Inflammatory macrophage treated with lipopolysaccharide for 1 hour (primary cell): ENCODE data around the gene SET.
A peak's percentile ranks its signal among the peaks of the same experiment; 100 is the strongest.

Experiments used
- DNase-seq, 2 donors: peaks; one replicate each; pipeline ENCODE4 v3.0.0-alpha.2; 2020 to 2022

The SET gene

DNA sequence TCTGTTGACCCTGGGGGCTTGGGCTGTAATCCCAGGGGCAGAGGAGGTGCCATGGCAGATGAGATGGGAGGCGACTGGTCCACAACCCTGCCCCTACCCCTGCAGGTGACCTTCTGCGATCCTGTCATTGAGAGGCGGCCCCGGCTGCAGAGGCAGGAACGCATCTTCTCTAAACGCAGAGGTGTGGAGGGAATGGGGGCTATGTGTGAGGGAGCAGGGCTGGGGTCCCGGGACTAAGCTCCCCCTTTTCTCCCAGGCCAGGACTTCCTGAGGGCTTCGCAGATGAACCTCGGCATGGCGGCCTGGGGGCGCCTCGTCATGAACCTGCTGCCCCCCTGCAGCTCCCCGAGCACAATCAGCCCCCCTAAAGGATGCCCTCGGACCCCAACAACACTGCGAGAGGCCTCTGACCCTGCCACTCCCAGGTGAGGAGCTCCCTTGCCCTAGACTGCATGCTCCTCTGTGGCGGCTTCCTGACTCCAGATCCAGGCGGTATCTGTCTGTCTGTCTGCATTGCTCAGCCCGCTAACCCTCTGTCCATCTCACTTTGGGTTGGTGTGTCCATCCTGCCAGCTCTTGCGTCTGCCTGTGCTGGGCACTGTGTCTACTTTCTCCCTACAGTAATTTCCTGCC is 25.0 kb downstream of the SET start:
- no peak for DNase-seq

DNA sequence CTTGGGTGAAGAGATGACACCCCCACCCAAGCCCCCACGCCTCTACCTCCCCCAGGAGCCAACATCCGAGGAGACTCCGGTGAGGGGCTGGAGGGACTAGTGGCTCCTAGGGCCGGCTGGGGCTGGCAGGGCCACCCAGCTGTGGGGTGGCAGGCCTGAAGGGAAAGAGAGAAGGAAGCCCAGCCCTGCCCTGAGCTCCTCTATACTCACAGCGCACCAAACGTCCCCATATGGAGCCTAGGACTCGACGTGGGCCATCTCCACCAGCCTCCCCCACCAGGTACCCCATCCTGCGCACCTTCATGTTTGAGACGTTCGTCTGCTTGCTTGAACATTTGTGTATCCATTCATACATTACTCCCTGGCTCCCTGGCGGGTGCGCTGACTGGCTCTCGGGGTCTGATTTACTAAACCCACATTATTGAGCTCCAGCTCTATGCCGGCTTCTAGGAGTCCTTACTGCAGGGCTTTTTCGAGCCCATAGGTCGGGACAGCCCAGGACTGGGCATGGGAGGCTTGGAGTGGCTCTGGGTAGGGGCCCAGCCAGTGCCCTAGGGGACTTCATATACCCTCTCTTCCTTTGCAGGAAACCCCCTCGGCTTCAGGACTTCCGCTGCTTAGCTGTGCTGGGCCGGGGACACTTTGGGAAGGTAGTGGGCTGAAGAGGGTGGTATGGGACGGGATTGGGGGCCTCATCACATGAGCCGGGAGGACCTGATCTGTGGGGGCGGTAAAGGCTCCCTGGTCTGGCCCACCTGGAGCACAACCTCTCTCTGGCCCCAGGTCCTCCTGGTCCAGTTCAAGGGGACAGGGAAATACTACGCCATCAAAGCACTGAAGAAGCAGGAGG is 25.8 kb downstream of the SET start:
- DNase-seq: no peak

DNA sequence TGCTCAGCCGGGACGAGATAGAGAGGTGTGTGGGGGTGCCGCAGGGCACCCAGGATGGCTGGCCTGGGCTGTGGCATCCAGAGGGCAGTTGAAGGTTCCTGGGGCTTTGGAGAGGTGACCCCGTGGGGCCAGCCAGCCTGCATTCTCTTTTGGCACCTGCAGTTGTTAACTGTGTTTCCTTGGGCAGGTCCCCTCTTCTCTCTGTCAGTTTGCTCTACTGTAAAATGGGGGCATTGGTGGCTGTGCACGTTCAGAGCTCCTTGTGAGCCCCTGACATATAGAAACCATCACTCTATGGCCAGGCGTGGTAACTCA is 26.4 kb downstream of the SET start:
- DNase-seq: no peak

DNA sequence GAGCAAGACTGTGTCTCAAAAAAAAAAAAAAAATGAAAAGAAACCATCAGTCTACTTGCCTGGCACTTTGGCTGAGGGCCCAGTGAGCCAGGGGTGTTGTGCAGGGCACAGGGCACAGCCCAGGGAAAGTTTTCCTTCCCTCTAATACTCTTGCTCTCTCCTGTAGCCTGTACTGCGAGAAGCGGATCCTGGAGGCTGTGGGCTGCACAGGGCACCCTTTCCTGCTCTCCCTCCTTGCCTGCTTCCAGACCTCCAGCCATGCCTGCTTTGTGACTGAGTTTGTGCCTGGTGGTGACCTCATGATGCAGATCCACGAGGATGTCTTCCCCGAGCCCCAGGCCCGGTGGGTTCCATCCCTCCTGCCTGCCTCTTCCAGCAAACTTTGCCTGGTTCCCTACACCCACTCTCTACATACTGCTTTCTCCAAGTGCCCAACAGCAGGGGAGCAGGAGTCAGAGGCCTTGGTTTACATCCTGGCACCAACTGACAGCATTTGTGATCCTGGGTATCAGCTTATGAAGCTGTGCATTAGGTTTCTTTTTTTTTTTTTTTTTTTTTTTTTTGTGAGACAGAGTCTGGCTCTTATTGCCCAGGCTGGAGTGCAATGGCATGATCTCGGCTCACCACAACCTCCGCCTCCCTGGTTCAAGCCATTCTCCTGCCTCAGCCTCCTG is 27.7 kb downstream of the SET start:
- DNase-seq: no peak

DNA sequence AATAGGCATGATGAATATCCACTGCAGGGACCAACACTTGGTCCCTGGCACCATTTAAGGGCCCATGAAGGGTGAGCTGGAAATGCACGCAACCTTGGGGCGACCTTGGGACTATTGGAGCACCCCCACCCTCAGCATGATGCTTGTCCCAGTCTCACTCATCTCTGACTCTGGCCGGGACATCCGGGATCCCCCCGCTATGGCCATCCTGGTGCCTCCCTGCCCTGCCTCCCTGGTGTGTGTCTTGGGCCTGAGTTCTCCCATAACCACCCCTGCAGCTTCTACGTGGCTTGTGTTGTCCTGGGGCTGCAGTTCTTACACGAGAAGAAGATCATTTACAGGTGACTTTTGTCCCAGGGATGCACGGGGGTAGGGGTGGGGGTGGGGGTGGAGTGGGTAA is 29.0 kb downstream of the SET start:
- DNase-seq: no peak

DNA sequence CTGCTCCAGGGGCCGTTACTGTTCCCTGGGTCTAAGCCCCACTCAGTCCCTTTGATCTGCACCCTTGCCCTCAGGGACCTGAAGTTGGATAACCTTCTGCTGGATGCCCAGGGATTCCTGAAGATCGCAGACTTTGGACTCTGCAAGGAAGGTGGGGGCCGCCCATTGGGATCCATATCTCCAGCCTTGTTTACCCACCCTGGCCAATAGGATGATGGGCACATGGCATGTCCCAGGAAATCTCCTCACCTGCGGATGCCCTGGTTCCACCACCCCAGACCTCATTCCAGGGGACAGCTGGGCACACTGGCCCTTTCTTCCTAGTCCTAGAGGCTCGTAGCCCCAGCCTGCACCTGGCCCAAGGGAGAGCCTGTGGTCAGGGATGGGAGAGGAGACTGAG is 29.5 kb downstream of the SET start:
- DNase-seq: no peak

DNA sequence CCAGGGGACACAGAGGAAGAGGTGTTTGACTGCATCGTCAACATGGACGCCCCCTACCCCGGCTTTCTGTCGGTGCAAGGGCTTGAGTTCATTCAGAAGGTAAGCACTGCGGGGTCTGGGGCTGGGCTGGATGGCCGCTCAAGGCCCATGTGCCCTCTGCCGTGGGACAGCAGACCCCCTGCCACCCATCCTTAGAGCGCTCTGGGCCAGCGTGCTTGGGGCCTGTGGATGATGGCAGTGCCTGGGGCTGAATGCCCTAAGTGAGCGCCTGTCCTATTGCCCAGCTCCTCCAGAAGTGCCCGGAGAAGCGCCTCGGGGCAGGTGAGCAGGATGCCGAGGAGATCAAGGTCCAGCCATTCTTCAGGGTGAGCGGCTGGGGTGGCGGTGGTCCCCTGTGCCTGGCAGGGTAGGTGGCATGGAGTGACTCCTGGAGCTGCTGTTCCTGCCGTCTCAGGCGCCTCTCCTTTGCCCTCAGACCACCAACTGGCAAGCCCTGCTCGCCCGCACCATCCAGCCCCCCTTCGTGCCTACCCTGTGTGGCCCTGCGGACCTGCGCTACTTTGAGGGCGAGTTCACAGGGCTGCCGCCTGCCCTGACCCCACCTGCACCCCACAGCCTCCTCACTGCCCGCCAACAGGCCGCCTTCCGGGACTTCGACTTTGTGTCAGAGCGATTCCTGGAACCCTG is 31.0 kb downstream of the SET start:
- DNase-seq: no peak

DNA sequence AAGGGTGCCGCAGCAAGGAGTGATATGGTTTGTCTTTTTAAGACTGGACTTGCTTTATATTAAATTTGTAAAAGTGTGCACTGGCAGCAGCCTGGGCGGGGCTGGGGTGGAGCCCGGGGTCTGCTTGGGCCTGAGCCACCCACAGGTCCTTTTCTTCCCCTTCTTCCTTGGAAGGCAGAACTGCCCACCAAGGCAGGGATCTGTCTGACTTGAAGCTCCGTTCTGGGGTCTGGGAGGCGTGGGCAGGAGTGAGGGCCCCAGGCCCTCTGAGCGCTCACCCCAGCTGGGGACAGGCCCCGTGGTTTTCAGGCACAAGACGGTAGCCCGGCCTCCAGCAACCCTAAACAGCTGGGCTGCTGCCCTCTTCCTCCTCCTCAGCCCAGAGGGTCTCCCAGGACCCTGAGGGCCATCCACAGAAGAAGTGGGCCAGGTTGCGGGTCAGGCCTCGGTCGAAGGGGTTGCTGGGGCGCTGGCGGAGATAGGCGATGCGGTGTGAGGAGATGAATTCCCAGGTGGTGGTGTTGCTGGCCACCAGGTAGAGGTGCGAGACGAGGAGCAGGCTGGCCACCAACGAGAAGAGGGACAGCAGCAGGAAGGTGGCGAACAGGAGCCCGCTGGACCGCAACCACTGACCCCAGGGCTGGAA is 31.9 kb downstream of the SET start:
- DNase-seq: no peak

DNA sequence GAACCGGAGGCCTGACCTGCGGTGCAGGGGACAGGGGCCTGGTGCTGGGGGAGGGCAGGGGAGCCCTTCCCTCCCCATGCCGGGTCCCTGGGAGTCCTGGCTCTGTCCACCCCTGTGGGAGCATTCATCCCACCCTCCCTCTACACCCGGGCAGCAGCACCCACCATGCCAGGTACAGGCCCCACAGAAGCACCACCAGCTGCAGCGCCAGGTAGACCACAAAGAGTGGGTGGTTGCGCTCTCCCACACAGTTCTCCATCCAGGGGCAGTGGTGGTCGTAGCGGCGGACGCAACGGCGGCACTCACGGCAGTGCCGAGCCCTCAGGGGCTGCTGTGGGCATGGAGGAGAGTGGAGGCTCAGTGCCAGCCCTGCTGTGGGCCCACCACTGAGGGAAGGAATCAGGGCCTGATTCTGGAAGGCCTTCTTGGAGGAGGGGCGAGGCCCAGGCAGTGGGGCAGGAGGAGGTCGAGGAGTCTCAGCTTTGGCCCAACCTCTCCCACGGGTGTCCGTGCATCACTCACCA is 32.5 kb downstream of the SET start:
- DNase-seq: no peak

DNA sequence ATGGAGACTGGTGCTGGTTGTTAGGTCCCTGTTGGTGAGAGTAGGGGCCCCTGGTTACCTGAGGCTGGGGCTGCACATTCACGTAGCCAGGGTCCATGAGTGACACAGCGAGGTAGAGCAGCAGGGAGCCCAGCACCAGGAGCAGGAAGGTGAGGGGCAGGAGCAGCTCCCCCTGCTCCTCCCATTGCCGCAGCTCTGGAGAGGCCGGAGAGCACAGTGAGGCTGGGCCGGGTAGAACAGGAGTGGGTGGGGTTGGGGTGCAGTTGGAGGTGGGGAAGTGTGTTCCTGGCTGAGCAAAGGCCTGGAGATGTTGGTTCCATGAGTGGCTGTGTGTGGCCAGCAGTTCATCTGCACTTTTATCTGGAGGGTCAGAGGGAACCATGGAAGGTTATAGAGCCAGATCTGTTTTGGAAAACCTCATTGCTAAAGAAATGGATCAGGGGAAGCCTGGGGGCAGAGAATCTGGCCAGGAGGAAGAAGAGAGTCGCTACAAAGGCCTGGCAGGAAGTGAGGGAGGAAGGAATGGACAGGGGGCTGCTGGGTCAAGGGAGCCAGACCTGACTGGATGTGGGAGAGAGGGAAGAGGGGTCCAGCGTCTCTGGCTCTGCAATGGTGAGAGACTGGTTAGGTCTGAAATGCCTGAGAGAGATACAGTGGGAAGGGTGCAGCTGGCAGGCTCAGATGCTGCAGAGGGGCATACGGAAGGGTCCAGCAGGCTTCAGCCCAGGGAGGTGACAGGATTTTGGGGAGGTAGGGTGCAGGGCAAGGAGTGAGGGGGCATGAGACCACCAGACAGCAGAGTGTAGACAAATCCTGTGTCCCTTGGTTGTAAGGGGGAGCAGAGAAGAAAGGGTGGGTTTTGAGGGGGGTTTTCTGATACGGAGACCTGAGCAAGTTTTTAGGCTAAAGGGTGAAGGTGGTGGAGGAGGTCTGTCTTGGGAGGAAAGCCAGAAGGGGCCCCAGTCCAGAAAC is 33.6 kb downstream of the SET start:
- no peak for DNase-seq

DNA sequence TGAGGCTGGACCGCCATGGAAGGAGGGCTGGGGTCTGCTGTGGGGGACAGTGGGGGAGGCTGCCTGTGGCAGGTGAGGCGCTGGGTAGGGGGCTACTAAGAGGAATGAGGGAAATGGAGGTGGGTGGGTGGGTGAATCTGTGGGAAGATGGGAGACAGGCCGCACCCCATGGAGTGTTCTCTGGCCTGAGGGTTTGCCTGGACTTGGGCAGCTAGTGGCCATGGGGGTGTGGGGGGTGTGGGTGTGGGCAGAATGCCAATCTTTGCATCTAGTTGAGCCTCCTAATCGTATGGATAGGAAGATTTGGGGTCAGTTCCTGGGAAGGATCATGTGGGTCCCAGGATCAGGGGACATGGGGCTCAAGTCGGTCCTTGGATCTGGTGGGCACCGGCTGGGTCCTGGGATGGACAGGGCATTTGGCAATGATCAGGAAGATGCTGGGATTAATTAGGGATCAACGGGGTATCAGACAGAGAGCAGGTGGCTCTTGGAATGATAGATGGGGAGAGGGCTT is 34.4 kb downstream of the SET start:
- no peak for DNase-seq

DNA sequence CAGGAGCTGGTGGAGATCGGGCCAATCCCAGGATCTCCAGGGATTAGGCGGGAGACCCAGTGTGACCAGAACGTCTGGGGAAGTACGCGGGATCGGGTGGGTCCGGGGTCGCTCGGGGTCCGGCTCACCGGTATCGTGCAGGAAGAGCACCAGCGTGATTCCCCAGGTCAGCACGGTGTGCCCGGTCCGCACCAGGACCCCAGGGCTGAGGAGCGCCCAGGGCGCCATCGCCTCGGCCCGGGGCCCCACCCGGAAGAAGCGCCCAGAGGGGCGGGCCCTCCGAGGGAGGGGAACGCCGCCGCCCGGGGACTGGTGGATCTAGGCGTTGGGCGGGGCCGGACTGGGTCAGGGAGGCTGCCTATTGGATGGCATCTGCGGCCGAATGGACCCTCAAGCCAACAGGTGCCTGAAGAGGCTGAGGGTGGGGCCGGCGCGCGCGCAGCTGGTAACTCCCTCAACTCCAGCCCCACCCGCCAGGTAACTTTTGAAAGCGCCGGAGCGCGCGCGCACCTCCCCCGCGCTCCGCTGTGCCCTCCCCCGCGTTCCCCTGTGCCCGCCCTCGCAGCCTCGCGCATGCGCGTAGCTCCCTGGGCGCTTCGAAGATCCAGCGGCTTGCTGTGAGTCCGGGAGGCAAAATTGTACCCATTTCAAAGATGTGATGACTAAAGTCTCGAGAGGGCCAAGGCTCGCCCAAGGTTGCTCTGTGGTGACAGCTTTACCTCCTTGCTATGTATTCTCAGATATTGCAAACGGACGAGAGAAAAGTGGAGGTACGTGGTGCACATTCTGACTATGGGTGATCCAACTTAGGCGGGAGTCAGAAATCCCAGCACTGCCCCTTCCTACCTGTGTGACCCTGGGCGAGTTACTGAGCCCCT is 35.1 kb downstream of the SET start, which contains the start of gene ZDHHC12:
TSS of gene ZDHHC12 (minus strand) at position 262 of the 878 bp plus-strand sequence. CDS start at position 228, 34 bp downstream.
- peak; percentile 95 to 96 for DNase-seq

DNA sequence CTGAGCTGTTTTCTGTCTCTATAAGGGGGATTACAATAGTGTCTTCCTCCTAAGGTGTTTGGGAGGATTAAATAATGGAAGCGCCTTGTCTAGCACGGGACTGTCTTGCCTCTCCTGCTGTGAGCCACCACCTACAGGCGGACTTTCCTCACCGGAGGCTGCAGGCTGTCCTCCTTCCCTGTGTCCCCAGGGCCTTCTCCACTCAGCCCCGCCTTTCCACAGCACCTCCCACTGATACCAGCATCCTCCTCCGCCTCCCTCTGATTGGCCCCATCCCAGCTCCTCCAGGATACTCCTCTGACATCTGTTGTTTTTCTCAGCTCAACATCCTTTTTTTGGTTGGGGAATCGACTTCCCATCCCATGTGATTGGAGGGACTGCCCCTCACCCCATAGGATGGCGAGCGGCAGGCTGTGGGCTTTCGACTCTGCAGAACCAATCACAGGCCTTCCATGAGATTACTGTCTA is 35.8 kb downstream of the SET start:
- peak; percentile 62 to 83 for DNase-seq

DNA sequence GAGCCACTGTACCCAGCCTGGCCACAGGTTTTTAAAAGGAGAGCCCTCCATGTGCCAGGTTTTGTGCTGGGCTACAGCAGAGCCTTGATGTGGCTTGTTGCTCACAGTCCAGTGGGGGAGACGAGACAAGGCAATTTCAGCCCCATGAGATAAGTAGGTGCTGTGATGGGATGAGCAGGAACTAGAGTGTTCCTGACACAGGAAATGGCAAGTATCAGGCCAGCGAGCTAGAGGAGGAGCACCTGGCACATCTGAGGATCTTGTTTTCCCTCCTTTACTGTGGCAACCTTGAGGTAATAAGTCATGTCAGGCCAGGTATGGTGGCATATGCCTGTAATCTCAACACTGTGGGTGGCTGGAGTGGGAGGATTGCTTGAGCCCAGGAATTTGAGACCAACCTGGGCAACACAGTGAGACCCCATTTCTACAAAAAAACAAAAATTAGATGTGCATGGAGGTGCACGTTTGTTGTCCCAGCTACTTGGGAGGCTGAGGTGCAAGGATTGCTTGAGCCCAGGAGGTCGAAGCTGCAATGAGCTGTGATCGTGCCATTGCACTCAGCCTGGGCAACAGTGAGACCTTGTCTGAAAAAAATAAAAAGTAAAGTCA is 38.7 kb downstream of the SET start:
- no peak for DNase-seq

DNA sequence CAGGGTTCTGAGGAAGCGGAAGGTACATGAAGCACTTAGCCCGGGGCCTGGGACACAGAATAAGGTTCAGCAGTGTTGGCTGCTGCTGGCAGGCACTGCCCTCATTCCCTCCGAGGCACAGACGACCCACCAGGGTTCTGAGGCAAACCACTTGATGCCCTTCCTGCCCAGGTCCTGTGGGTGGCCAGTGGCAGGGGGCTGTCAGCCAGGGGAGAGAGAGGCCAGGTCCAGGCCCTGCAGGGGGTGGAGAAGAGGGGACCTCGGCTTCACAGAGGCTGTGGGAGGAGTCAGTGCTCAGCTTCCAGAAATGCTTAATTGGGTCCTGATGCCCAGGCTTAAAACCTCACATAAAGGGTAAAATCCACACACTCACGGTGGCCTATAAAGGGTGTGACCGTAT is 39.3 kb downstream of the SET start:
- no peak for DNase-seq

DNA sequence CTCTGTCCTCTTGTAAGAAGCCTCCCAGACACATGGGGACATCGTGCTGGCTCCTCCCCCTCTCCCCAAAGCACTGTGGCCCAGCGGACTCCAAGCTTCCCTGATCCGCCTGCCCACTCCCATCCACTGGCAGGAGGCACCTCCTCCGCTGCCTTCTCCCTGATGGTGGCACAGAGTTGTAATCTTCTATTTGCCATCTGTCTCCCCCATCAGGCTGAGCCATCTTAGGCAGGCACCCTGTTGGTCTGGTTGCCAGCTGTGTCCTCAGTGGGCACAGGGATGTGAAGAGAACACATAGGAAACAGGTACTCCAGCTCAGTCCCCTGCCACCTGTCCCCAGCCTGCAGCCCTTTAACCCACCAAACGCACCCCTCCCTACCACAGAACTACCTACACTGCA is 40.3 kb downstream of the SET start:
- DNase-seq: no peak

DNA sequence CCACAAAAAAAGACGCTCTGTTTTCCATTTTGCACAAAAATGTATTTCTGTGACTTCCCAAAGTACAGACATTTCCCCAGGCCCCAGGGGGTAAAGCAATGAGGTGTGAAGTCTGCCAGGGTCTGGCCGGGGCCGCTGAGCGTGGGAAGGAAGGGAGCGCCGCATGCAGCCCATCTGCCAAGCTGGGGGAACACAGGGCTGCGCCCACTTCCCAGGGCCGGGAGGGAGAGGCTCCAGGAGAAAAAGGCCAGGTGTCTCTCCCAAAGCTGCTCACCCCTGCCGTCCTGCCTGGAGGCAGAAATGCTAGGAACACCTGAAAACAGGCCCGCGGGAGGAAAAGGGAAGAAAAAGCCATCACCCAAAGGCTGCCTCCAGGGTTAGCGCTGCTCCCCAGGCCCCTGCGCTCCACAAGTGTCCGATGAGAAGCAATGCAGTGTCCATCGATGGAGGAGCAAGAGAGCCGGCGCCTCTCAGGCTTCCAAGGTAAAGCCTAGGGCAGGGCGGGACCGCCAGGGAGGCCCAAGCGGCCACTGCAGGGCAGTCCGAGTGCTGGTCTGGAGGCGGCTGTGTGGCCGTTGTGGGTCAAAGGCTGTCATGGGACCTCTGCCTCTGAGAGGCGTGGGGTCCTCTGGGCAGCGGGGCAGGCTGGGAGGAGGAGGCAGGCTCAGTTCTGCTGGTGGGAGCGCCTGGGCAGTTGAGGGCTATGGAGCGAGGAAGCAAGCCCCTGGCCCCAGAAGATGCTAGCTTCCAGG is 40.9 kb downstream of the SET start:
- no peak for DNase-seq

DNA sequence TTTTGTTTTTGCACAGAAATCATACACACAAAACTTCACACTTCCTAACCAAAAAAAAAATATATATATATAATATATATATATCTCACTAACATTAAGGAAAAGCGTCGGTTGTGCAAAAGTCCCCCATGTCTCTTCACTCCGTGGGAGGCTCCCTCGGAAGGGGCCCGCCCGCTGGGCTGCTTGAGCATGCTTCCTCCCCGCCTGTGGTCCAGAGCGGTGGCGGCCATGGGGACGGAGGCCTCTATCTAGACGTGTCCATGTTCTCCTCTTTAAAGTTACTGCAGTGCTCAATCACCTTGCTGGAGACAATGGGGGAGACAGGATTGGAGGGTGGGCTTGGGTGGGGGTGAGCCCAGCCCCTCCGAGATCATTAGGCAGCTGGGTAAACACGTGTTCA is 42.1 kb downstream of the SET start:
- DNase-seq: no peak

DNA sequence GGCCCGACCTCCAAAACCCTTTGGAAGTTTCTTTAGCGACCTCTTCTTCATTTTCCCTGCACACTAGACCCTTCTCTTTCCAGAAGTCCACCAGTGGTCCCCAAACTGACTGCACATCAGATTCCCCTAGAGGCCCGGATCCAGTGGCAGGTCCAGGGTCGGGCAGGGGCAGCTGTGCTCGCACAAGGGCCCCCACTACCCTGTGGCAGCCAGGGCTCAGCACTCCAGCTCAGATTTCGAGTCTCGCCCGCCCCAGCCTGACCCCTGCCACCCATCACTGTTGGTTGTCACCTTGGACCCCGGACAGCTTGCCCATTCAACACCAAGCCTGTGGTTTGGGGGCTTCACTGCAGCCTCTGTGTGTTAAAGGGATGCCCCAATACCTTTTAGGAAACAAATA is 42.7 kb downstream of the SET start:
- DNase-seq: no peak
